BJ (cell line): Measurements from ENCODE around the gene HOXD8. TPM values are rescaled to one million over a fixed set of nuclear protein-coding genes. Genes with fewer than 3 reads are reported as not detected.

Source experiments
- CTCF ChIA-PET: fragments of 350-600 bp; formaldehyde crosslinking; extraction: SDS; loops from one replicate; lab custom pipeline; 2021; ENCODE audit warnings: antibody characterized with exemption, inconsistent platforms; lab: Yijun Ruan, JAX
- POLR2A ChIA-PET: fragments of 300-600 bp; sonication (Branson Sonifier 250); formaldehyde crosslinking; extraction: SDS; loops from one replicate; lab custom pipeline; 2021; ENCODE audit warnings: antibody characterized with exemption; lab: Charles Lee
- DNase-seq: peaks from one replicate; pipeline ENCODE4 v3.0.0-alpha.2; 2011; ENCODE audit warnings: low read depth
- H3K27me3 ChIP-seq: 2 replicates; pipeline ENCODE4 v1.6.0; 2011; ENCODE audit warnings: low read length; ENCODE audit not compliant: control insufficient read depth, insufficient read depth
- H3K36me3 ChIP-seq: 2 replicates; pipeline ENCODE4 v1.5.1; 2011; ENCODE audit warnings: low read length; ENCODE audit not compliant: control insufficient read depth, insufficient read depth
- H3K4me3 ChIP-seq: 2 replicates; pipeline ENCODE4 v1.5.1; 2011; ENCODE audit warnings: low read depth, mild to moderate bottlenecking, control low read depth, low read length
- polyA plus RNA-seq: library from polyadenylated mRNA; depleted of rRNA; stranded (reverse); fragments of >200 nt; gene quantifications from 2 replicates; pipeline ENCODE4 v1.2.3, GENCODE V29; 2011
- TF ChIP-seq, protein P1 (sequence below): IDR thresholded peaks from 2 replicates; pipeline ENCODE4 v1.5.1; 2011; ENCODE audit warnings: low read depth, mild to moderate bottlenecking, control low read depth, inconsistent platforms, low read length, moderate library complexity; ENCODE audit not compliant: insufficient read depth

The HOXD8 gene
- polyA plus RNA-seq, 1 experiment = 0.86 TPM

DNA sequence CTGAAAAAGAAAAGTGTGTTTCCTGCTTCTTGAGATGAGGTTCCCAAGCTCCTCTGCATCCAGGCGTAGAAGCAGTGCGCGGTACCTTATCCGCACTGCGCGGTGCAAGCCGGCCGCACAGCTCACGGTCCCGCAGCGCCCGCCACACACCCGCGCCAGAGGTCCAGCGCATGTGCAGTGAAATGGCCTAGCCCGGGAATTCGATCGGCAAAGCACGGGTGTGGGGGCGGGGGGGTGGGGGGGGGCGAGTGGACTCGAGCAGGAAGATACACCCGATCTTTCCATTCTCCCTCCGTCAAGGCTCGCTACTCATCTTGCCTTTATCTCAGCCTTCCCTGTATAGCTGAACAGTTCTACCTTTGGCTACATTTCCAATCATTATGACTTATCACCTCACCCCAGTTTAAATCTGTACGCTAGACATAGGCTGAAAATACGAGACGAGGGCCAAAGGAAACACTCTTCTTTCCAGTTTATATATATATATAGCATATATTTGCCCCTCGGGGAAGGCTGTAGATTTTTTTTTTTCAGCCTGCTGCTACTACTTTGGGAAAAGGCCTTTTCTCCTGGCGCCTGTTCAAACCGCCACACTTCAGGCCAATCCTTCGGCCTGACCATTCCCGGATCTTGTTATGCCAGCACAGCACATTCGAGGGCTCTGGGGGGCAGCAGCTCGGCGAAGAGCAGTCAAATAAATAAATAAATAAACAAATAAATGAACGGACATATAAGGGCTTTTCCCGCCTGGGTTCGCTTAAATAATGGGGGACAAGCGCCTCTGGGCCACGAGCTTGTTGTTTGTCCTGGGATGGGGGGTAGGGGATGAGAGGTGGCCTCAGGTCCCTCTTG lies 10.4 kb downstream of the HOXD8 start:
- ChIA-PET CTCF (interaction anchor here (0.6 to 8.7 kb wide), 53 partner anchors 8 to 1377 kb away, joined by 3 to 110 read pairs (median 4); partner anchors contain the start of genes HOXD4, HOXD8 and MTX2), POLR2A (no interaction called here)
- Histone ChIP-seq H3K36me3 (no peaks in the 10 kb centered on the region), H3K27me3 (peaks cover 36% of the 10 kb centered on the region), H3K4me3 (peak overlapping the region; percentile 53)
- DNase-seq = no peak
- TF ChIP-seq, protein P1, sequence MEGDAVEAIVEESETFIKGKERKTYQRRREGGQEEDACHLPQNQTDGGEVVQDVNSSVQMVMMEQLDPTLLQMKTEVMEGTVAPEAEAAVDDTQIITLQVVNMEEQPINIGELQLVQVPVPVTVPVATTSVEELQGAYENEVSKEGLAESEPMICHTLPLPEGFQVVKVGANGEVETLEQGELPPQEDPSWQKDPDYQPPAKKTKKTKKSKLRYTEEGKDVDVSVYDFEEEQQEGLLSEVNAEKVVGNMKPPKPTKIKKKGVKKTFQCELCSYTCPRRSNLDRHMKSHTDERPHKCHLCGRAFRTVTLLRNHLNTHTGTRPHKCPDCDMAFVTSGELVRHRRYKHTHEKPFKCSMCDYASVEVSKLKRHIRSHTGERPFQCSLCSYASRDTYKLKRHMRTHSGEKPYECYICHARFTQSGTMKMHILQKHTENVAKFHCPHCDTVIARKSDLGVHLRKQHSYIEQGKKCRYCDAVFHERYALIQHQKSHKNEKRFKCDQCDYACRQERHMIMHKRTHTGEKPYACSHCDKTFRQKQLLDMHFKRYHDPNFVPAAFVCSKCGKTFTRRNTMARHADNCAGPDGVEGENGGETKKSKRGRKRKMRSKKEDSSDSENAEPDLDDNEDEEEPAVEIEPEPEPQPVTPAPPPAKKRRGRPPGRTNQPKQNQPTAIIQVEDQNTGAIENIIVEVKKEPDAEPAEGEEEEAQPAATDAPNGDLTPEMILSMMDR = no peak

DNA sequence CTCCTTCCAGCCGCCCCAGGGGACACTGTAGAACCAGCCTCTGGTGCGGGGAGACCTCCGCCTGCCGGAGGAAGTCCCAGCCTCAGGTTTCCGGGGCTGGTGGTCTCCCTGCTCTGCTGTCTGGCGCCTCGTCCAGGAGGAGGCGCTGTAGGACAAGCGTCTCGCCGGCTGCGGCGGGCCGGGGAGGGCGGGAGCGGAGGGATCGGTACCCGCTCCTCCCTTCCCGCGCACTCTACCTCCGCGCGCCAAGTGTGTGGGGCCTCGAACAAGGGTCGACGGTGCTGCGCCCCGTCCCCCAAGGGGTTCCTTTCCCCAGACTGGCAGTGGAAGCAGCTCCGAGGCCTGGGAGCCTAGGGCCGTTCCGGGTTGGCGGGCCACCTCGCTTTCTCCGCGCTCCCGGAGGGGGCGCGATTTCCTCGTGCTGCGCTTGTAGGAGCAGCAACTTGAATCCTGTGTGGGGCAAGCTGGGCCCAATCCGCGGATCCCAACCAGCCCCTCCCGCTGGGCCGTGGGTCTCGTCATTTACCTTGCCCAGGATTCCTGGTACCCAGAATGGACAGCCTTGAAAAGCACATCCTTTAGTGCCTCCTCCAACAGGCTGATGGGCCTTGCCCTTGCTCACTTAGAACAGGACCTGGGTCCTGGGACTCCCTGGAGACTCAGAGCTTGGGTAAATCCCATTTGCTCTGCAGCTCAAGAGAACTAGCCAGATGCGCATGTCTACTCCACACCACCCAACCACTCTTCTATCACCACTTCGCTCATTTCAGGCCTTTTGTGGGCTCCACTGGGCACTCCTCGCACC lies 11.2 kb downstream of the HOXD8 start:
- no peak for DNase-seq
- ChIA-PET CTCF (interaction anchor here (0.6 to 8.7 kb wide), 59 partner anchors 8 to 1454 kb away, joined by 3 to 110 read pairs (median 4); partner anchors contain the start of genes HOXD4, HOXD8 and MTX2), POLR2A (no interaction called here)
- TF ChIP-seq, protein P1 = peak; percentile 92
- Histone ChIP-seq H3K27me3 (peaks cover 40% of the 10 kb centered on the region), H3K36me3 (no peaks in the 10 kb centered on the region), H3K4me3 (peak overlapping the region; percentile 53)

DNA sequence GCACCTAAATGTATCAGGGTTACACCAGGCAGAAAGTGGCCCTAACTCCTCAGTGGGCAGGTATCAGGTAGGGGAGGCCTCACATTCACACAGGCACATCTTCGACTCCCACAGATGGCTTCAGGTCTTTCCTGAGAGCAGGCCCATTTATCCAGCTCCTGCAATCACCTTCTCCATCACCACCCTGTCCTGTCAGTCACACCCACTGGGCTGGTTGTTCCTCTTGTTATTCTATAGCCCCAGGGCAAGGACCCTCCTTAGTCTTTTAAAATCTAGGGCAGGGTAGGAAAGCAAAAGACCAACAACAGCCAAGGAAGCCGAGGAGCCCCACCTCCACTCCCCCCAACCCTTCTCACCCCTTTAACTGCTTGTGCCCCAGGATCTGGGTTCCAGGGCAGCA lies 12.8 kb downstream of the HOXD8 start:
- no peak for DNase-seq
- TF ChIP-seq, protein P1 = no peak
- Histone ChIP-seq H3K4me3 (no peak overlapping the region), H3K36me3 (no peaks in the 10 kb centered on the region), H3K27me3 (peaks cover 40% of the 10 kb centered on the region)
- ChIA-PET CTCF (interaction anchor here (4.7 to 8.7 kb wide), 2 partner anchors 313 to 411 kb away, joined by 27 to 110 read pairs; no protein-coding TSS in a partner anchor), POLR2A (no interaction called here)

DNA sequence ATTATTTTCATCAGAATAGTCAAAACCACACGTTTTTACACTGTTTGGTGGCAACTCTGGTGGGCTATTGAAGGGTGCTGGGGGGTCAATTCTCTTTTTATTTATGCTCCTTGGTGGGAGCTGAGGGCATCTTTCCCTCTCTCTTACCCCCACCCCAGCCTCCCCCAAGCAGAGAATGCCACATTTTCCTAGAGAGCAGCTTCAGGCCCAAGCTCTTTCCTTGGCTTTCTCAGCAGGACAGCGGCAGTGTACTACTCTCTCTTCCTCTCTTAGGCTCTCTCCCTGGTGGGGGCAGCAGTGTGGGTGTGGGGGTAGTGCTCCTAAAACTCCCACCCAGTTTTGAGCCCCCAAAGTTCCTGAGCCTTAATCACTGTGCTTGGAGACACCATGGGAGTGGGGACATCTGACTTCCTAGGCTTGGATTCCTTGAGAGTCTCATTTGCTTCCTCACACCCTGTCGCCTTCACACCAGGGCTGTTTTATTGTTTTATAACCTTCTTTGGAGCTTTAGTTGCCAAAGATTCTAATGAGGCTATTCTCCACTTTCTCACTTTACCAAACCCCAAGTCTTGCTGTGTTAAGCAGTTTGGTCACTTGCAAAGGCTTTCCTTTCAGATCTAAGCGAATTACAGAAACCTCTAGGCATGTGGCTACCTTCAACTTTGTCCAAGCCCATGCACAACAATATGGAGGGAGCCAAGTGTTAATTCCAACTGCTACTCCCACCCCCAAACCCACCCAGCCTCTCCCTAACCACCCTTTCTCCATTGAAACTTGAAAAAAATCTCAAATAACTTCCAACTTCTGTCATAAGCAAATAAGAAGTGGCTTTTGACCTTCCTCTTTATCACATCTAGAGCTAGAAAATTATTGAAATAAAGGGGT lies 15.8 kb downstream of the HOXD8 start:
- CTCF ChIA-PET = interaction anchor here (0.7 to 8.7 kb wide), 6 partner anchors 13 to 492 kb away, joined by 3 to 110 read pairs (median 6); no protein-coding TSS in a partner anchor
- no peak for DNase-seq
- no peaks in the 10 kb centered on the region for H3K36me3 ChIP-seq
- TF ChIP-seq, protein P1 = no peak
- H3K4me3 ChIP-seq = no peak overlapping the region
- H3K27me3 ChIP-seq = peaks cover 51% of the 10 kb centered on the region
- POLR2A ChIA-PET = no interaction called here
